NCI-H2029 treated with DMSO at 0.1 percent for 48 hours (cell line): ENCODE measurements around the gene CTNNA3.

Experiments
- DNase-seq: peaks from one replicate; lab custom pipeline; 2025; lab: John Stamatoyannopoulos, UW

The CTNNA3 gene

DNA sequence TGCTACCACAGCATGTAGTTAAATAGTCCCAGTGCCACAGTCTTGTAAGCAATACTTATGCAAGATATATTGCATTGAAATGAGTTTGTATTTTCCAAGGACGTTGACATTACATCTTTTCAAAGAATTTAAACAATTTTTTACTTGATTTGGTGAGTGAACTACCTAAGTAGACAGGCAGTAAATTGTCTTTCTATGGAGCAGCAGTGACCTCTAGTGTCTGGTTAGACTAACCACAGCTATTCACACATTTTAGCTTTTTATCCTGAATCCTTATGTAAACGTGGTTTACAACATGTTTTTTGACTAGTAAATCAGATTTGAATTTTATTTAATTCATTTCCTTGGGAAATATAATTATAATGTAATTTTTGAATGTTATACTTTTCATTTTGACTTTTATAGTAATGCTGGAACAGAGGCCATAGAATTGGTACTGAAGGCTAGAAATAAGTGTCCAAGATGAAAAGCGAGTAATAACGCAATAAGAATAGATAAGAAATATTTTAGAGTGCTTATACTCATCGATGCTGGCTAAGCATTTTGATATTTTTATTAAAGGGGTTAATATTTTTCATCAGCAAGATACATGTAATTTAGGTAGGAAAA lies 764.6 kb downstream of the CTNNA3 start:
- peak; percentile 21 for DNase-seq

DNA sequence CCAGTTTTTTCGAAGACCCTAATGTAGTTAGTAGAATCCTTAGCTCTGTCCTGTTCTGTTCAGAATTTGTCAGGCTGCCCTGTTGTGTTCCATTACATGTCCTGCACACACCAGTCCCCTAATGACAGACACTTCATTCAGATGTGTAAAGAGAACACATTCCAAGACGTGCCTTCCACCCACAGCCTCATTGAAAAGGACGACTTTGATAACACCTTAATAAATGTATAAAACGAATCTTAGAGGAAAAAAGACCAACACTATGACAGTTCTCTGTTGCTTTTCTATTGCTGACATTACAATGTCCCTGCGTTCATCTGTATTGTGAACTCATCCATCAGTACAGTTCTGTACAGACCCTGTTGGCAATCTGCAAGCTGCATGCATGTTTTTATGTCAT lies 766.6 kb downstream of the CTNNA3 start:
- DNase-seq = no peak

DNA sequence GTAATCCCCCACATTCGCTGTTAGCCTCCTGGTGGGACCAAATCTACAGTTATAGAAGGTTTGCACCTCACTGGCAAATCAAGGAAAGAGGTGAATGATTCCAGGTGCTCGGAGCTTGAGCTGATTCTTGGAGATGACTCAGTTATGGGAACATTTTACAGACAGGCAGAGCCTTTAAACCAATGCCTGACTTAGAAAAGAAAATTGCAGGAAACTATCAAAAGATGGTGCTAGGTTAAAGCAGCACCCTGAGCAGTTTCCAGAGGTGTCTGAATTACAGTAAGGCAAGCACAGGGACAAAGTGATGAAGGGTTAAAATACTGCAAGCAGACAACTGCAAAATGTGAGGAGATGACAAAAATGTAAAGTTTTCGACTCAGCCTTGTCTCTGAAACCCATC lies 767.2 kb downstream of the CTNNA3 start:
- DNase-seq = no peak

DNA sequence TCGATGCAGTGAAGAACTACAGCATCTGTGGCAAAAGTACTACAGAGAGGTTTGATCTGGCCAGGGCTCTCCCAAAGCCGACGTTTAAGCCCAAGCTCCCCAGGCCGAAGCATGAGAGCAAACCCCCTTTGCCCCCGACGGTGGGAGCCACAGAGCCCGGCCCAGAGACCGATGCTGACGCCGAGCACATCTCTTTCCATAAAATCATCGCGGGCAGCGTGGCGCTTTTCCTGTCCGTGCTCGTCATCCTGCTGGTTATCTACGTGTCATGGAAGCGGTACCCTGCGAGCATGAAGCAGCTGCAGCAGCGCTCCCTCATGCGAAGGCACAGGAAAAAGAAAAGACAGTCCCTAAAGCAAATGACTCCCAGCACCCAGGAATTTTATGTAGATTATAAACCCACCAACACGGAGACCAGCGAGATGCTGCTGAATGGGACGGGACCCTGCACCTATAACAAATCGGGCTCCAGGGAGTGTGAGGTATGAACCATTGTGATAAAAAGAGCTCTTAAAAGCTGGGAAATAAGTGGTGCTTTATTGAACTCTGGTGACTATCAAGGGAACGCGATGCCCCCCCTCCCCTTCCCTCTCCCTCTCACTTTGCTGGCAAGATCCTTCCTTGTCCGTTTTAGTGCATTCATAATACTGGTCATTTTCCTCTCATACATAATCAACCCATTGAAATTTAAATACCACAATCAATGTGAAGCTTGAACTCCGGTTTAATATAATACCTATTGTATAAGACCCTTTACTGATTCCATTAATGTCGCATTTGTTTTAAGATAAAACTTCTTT lies 767.8 kb downstream of the CTNNA3 start:
- DNase-seq = no peak

DNA sequence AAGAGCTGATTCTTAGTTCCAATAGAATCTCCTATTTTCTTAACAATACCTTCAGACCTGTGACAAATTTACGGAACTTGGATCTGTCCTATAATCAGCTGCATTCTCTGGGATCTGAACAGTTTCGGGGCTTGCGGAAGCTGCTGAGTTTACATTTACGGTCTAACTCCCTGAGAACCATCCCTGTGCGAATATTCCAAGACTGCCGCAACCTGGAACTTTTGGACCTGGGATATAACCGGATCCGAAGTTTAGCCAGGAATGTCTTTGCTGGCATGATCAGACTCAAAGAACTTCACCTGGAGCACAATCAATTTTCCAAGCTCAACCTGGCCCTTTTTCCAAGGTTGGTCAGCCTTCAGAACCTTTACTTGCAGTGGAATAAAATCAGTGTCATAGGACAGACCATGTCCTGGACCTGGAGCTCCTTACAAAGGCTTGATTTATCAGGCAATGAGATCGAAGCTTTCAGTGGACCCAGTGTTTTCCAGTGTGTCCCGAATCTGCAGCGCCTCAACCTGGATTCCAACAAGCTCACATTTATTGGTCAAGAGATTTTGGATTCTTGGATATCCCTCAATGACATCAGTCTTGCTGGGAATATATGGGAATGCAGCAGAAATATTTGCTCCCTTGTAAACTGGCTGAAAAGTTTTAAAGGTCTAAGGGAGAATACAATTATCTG lies 768.6 kb downstream of the CTNNA3 start:
- DNase-seq = no peak

- no peak for DNase-seq
These were observed 769.2 kb downstream of the CTNNA3 start for GRCh38 chr10:66926841-66927240.

DNA sequence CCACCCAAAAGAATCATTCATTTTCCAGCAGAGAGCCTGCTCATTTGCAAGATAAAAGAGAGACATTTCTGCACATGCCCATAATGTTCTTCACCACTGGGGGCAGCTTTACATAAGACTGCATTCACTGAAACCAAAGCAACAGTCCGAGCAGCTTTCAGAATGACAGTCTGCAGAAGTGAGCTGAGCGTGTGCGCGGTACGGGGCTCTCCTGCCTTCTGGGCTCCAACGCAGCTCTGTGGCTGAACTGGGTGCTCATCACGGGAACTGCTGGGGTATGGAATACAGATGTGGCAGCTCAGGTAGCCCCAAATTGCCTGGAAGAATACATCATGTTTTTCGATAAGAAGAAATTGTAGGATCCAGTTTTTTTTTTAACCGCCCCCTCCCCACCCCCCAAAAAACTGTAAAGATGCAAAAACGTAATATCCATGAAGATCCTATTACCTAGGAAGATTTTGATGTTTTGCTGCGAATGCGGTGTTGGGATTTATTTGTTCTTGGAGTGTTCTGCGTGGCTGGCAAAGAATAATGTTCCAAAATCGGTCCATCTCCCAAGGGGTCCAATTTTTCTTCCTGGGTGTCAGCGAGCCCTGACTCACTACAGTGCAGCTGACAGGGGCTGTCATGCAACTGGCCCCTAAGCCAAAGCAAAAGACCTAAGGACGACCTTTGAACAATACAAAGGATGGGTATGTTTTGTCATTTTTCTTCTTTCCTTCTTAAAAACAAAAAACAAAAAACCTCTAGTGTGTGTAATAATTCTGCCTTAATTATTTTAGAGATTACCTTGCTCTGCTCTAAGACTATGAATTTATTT lies 769.9 kb downstream of the CTNNA3 start, which contains the start of gene LRRTM3:
LRRTM3 (plus strand) TSS at position 141 of the 820 bp plus-strand sequence.
- peak; percentile 0 for DNase-seq

DNA sequence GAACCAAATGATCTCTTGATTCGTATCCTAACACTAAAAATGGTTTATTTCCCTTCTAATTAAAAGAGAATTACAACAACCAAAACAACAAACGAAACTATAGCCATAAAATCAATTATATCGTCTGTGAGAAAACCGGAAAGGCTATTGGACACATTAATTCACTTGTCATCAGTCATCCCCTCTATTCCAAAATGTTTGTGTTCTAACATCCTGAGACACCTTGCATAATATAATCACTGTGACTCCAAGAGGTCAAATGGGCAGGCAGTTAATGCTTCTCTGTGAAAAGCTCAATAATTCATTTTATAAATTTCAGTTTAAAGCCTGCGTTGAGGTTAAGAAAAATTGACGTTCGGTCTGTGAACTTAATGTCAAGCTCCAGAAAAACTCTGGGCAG lies 770.6 kb downstream of the CTNNA3 start:
- no peak for DNase-seq

DNA sequence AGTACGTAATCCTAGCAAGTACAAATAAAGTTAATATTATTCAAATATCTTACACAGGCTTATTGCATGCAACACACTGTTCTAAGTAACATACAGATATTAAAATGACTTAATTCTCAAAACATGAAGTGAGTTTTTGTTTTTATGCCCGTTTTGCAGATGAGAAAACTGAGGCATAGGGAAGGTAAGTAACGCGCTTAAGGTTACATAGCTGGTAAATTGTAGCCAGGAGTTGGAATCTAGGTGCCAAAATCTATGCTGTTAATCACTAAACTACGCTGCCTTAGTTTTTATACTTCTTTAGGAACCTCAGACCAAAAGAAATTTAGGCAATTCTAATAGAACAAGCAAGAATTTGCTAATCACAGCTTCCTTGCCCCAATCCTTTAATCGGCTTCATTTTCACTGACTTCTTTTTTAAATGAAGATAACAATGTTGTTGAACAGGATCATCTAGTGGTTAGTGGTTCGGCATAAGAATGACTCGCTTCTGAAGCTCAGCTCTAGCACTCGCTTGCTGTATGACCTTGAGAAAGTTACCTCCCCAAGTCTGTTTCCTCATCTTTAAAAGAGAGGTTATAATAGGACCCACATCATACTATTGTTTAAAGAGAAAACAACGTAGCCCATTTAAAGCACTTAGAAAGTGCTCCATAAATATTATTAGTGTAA lies 771.2 kb downstream of the CTNNA3 start:
- no peak for DNase-seq

DNA sequence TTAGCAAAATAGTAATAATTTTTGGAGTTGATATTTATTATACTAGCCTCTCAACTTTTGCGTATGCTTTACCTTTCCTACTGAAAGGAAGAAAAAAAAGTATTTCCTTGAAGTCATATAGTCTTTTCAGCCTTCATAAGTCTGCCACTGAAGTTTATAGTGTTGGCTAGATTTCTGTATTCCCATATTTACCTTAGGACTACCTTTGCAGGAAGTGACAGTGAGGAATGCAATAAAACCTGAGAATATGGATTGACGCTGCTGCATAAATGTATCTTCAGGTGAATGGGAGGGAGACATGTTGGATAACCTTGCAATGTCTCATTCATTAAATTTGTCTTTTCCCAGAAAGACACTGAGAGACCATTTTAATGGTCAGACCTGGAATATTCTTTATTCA lies 776.7 kb downstream of the CTNNA3 start:
- no peak for DNase-seq

DNA sequence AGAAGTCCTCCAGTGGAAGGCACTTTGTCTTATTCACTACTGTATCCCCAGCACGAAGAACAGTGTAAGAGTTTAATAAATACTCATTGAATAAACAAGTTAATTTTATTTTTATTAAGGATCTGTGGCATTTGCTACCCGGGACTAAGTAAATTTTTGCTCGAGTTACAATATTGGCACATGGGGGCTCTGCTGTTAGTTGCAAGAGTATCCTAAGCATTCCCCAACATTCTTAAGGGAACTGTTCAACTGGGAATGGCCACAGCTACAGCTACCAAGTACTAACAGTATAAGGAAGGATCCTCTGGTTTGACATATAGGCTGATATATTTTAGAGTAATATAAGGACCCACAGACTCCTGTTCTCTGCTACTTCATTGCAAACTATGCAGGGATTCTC lies 778.9 kb downstream of the CTNNA3 start:
- DNase-seq = no peak

DNA sequence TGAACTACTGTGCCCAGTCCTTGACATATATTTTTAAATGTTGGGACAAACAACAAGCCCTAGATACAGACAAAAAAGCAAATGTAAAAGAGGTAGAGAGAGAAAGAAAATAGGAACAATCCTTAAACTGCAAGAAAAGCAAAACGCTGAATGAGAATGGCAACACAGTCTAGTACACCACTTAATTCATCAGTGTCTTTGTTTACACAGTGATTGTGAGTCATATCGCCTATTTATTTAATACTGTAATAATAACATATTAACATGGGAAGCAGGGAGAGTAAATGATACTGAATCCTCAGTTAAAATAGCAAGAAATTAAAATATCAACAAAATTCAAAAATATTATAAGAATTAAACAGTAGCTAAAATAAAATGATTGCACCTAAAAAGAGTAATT lies 780.0 kb downstream of the CTNNA3 start:
- no peak for DNase-seq

DNA sequence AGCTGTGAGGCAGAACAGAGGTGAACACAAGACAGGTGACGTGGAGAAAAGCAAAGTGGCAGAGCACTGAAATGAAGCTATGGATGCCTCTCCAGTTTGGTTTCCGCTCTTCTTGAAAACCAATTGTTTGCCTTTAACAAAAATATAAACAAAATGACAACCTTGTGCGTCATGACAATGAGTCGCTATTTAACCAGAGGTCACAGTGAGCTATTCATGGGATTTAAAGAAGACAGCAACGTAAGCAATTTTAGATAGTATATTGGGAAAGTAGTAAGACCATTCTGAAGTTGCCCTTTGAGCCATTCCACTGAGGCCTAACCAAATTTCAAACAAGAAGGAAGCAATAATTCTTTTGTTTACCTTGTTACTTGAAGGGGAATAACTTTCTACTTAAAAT lies 785.3 kb downstream of the CTNNA3 start:
- no peak for DNase-seq

- no peak for DNase-seq
These were observed 803.1 kb downstream of the CTNNA3 start for GRCh38 chr10:66892871-66893270.

DNA sequence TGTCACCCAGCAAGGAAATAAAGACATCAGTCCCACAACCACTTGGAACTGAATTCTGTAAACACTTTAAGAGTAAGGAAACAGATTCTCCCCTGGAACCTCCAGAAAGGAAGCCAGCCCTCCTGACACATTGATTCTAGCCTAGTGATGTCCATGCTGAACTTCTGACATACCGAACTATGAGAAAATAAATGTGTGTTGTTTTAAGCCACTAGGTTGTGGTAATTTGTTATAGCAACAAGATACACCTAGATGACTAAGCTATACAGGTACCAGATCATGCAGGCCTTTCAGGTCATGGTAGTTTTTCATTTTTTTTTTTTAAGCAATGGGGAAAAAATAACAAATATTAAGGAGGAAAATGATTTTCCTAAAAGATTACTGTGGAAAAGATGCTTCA lies 807.8 kb downstream of the CTNNA3 start:
- no peak for DNase-seq

DNA sequence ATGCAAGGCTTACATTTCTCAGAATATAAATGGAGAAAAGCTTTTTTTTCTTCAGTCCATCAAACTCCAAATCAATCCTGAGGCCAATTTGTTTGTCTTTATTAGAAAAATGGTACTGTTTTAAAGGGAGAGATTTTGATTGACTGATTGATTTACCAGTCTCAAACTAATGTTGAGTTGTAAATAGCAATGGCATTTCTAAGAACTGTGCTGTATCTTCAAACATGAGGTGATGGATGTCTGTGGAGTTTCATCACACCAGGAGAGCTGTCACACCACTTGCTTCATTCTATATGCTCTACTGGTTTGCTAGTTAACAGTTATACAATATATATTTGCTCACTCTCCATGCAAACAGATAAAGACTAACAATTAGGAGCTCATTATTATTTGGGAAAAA lies 809.1 kb downstream of the CTNNA3 start:
- DNase-seq = no peak

DNA sequence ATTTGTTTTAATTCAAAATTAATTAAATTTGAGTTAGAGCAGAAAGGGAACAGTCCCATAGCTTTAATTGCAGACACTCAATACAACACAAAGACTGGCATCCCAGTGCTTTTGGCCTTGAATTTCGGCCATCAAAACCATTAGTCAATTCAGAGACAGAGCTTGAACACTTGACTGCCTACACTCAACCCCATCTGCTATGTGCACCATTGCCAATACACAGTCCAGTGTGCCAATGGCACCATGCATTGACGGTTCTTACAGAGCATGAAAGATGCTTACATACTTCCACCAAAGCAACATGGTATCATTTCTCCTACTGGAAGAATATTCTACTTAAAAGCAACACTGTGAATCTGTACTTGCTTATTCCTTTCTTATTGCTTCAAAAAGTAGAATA lies 813.7 kb downstream of the CTNNA3 start:
- no peak for DNase-seq

DNA sequence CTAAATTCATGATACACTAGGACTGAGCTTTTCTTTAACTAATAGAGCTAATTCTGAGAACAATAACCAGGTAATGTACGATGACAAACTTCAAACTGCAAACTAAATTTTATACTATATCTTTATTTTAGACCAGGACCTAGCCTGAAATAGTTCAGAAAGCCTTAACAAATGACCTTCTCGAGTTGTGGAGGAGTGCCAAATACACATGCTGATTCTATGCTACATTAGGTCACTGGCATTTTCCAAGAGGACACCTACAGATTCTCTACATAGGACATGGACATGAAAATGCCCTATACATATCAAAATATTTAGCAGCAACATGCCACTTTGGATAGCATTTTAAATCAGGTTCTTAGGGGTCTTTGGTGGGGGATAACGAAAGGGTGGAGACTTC lies 814.2 kb downstream of the CTNNA3 start:
- no peak for DNase-seq

DNA sequence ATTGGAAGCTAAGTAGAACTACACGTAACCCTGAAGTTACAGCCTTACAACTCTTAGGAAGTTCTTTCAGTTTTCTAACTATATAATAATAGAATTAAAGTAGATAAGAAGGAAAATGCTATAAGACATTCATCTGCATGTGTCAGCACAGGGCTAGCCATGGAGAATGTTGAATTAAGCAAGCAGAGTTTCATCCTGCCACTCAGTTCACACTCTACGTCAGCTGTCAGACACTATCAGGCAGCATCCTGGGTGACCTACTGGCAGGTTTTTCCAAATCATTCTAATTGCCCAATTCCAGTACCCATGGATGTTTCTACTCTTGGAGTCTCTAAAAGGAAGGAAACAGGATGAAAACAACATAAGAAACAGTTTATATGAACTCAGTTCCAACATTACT lies 815.2 kb downstream of the CTNNA3 start:
- no peak for DNase-seq

DNA sequence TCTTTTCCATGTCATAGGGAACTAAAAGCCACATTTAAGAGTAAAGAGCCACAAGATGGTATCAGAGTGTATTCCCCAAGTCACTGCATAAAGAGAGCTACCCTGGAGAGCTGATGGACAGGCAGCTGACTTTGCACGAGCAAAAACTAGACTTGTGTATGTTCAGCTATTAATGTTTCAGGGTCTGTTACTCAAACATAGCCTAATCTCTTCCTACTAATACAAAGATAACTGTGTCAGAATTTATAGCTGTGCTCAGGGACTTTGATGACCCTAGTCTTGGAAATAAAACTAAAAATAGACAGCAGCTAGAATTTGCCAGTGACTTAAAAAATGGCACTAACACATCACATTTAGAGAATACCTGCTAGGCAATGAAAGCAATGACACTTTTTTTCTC lies 815.7 kb downstream of the CTNNA3 start:
- no peak for DNase-seq

DNA sequence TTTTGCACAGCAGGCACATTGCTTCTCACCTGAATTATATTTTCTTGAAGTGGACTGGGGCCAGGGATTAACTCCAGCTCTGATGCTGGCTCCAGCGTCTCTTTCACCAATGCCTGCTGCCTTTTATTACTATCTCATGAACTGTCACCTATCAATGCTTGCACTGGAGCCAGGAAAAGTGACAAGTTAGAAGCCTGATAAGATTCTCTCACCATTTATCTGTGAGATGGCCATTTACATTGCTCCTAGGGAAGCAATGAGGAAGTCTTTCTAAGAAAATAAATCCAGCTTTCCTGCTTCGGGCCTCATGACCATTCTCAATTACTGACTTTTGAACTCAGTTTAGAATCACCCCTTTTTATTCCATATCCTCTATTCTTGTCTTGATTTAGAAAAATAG lies 818.6 kb downstream of the CTNNA3 start:
- DNase-seq = no peak

GRCh38 chr10:66869635-66870034 lies 826.4 kb downstream of the CTNNA3 start:
- no peak for DNase-seq
